GM12891 (cell line): ENCODE results near the gene SCT.
"Not testable (repeated sequence)": the region's sequence is repeated elsewhere in the genome, so short reads cannot be mapped to it uniquely, and the experiment has no call there.

Experiments used
- DNase-seq: peaks from one replicate; pipeline ENCODE4 v3.0.0; 2011; ENCODE audit warnings: low spot score; ENCODE audit not compliant: insufficient read length
- FAIRE-seq: peaks from 2 replicates; lab custom pipeline; 2011; peaks lifted over from hg19 to GRCh38; lab: Jason Lieb, UNC
- PAX5 ChIP-seq: IDR thresholded peaks from 2 replicates; pipeline ENCODE4 v1.6.1; 2011; ENCODE audit warnings: low read length, moderate library complexity, mild to moderate bottlenecking; ENCODE audit not compliant: insufficient read depth, severe bottlenecking
- POLR2A ChIP-seq: IDR thresholded peaks from 2 replicates; pipeline ENCODE4 v1.6.1; 2011; ENCODE audit warnings: low read depth, low read length, control low read depth
- POLR2AphosphoS5 ChIP-seq: IDR thresholded peaks from 2 replicates; pipeline ENCODE4 v1.6.1; 2011; ENCODE audit warnings: low read depth, low read length, control low read depth
- POU2F2 ChIP-seq: IDR thresholded peaks from 2 replicates; pipeline ENCODE4 v1.6.1; 2011; ENCODE audit warnings: low read depth, mild to moderate bottlenecking, control low read depth, low read length, moderate library complexity
- SPI1 ChIP-seq: IDR thresholded peaks from 2 replicates; pipeline ENCODE4 v1.6.1; 2011; ENCODE audit warnings: low read depth, low read length, control low read depth
- TAF1 ChIP-seq: IDR thresholded peaks from 2 replicates; pipeline ENCODE4 v1.6.1; 2011; ENCODE audit warnings: low read depth, low read length, control low read depth

SCT gene

DNA sequence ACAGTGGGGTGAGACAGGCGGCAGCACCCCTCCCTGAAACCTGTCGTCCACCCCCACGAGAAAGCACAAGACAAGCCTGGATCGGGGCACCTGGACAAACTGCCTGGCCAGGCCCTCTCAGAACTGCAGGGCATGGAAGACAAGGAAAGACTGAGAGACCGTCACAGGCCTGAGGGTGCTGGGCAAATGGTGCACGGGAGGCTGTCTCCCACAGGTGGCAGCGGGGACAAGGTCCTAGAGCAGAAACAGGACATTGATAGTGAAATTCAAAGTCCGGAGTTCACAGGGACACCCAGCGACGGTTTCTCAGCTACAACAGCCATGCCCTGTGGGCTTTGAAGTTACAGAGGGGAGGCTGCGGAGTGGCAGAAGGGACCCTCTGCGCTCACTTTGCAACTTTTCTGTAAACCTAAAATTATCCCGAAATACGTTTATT is 30.7 kb upstream of the SCT start:
- FAIRE-seq, result no peak
- DNase-seq, result no peak
- TF ChIP-seq PAX5, result no peak
- TF ChIP-seq SPI1, result no peak
- TF ChIP-seq POLR2AphosphoS5, result no peak
- no peak for TF ChIP-seq POLR2A
- TF ChIP-seq POU2F2, result no peak
- TF ChIP-seq TAF1, result no peak

DNA sequence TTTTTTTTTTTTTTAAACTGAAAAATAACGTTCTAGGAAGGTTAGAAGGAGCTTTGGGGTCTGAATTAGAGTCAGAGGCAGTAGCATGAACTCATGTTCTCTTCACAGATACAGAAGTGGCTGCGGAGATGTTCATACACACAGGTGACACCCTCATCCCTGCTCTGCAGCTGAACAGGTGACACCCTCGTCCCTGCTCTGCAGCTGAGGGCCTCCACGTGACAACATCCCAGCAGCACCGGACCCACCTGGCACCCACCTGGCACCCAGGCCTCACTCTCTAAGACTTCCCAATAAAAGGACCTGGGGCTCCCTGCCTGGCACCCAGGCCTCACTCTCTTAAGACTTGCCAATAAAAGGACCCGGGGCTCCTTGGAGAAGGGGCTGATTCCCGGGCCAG is 29.9 kb upstream of the SCT start:
- FAIRE-seq (no peak), DNase-seq (no peak)
- TF ChIP-seq POLR2A (no peak), PAX5 (no peak), SPI1 (no peak)

DNA sequence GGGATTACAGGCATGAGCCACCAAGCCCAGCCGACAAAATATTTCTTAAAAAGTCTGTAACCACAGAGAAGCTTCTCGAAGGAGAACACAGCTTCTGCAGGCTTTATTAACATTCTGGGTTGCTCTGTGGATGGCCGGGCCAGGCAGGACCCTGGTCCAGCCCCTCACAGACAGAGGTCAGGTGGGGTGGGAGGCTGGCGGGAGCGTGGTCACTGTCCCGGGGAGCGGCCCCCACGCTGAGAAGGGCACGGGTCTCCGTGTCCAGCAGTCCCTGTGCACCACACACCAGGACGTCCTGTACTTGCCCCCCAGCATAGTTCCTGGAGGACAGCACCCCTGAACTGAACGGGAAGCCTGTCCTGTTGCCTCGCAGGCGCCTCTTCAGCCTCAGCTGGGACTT is 29.4 kb upstream of the SCT start:
- TF ChIP-seq SPI1, result no peak
- TF ChIP-seq PAX5, result no peak
- no peak for TF ChIP-seq POLR2AphosphoS5
- no peak for TF ChIP-seq POU2F2
- TF ChIP-seq POLR2A, result no peak
- TF ChIP-seq TAF1, result no peak
- DNase-seq (no peak), FAIRE-seq (no peak)

DNA sequence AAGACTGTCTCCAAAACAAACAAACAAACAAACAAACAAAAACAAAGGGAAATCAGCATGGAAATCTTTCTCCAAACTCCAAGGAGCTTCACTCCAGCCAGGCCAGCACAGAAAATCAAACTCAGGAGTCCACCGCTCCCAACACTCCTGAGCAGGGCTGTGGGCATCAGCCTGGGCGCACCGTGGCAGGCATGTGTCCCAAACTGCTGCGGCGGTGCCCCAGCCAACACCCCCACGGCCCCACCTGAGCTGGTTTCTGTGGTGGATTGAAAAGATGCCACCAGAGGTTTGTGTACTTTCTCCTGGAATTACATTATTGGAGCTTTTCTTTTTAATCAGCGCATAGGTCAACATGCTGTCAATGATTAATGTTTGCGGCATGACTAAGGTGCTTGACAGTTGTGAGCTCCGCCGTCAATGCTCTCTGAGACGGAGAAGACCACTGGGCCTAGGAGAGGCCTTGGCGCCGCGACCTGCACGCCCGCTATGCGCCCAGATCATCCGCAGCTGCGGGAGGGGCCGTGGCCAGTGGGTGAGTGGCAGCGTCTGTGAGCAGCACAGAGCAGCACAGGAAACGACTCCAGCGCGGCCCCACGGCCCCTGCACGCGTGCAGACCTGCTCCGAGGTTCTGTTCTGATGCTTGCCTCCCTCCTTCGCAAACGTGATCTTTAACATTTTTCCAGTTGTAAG is 28.2 kb upstream of the SCT start:
- DNase-seq (no peak), FAIRE-seq (no peak)
- TF ChIP-seq POLR2A (no peak), PAX5 (no peak), TAF1 (no peak), POU2F2 (no peak), SPI1 (no peak), POLR2AphosphoS5 (no peak)

DNA sequence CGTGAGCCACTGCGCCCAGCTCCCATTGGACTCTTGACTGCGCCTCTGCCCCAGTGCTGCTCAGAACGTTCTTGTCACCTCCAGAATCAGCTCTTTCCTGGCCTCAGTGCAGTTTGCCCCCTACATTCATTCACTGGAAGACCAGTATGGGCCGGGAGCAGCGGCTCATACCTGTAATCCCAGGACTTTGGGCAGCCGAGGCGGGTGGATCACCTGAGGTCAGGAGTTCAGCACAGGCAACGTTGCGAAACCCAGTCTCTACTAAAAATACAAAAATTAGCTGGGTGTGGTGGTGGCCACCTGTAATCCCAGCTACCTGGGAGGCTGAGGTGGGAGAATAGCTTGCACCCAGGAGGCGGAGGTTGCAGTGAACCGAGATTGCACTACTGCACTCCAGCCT is 27.5 kb upstream of the SCT start:
- DNase-seq, FAIRE-seq: not testable (repeated sequence)

DNA sequence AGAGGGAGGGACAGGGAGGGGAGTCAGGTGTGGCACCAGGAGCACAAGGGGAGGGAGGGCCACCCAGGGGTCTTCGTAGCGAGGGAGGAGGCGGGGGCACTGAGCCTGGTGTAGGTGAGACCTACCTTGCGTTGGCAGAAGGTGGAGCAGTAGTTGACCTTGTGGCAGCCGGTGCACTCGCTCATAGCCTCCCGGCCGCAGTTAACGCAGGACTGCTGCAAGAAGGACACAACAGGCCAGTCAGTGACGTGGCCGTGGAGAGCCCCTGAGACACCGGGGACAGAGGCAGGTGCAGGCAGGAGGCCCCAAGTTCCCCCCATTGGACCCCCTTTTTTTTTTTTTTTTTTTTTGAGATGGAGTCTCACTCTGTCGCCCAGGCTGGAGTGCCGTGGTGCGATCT is 26.9 kb upstream of the SCT start:
- no peak for DNase-seq
- FAIRE-seq, result no peak
- TF ChIP-seq SPI1 (no peak), POLR2AphosphoS5 (no peak), POLR2A (no peak), PAX5 (no peak), POU2F2 (no peak), TAF1 (no peak)

DNA sequence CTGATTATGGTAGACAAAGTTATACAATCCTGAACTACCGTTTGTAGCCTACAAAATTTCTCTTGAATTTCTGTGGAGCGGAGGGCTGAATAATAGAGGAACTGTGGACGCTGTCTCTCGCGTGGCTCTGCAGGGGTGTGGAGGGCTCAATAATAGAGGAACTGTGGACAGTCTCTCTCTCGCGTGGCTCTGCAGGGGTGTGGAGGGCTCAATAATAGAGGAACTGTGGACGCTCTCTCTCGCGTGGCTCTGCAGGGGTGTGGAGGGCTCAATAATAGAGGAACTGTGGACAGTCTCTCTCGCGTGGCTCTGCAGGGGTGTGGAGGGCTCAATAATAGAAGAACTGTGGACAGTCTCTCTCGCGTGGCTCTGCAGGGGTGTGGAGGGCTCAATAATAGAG is 26.2 kb upstream of the SCT start:
- not testable (repeated sequence) for DNase-seq, FAIRE-seq

DNA sequence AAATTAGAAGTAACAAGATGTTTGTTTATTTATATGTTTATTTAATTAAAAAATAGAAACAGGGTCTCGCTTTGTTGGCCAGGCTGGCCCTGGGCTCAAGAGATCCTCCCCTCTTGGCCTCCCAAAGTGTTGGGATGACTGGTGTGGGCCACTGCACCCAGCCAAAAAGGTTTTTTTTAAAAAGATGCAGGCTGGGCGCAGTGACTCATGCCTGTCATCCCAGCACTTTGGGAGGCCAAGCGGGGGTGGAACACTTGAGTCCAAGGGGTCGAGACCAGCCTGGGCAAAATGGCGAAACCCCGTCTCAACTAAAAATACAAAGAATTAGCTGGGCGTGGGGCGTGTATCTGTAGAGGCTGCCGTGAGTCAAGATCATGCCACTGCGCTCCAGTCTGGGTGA is 23.5 kb upstream of the SCT start:
- TF ChIP-seq POLR2AphosphoS5, result no peak
- TF ChIP-seq SPI1, result no peak
- no peak for TF ChIP-seq POU2F2
- TF ChIP-seq TAF1, result no peak
- FAIRE-seq (no peak), DNase-seq (no peak)

DNA sequence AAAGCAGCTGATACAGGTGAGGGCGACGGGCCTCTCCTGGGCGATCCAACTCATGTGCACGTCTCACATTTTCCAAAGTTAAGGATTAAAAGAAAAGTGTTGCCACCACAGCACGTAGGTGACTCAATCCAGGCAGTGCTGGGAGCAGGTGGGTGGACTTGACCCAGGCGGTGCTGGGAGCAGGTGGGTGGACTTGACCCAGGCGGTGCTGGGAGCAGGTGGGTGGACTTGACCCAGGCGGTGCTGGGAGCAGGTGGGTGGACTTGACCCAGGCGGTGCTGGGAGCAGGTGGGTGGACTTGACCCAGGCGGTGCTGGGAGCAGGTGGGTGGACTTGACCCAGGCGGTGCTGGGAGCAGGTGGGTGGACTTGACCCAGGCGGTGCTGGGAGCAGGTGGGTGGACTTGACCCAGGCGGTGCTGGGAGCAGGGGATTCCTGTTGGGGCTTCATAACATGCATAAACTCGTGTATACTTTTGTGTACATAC is 20.7 kb upstream of the SCT start:
- not testable (repeated sequence) for DNase-seq, FAIRE-seq

DNA sequence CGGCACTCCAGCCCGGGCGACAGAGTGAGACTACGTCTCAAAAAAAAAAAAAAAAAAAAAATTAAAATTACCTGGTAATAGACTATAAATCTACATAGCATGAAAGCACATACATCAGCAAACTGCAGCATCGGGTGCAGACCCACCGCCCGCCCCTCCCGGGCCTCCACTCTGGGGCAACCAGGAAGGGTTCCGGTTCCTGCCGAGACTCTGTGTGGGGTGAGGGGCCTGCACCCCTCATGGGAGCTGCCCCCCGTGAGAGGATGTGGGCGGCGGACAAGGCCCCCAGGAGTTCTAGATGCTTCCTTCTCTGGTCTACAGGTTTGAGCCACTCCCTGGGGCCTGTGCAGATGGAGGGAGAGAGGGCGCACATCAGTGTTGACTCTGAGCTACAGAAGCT is 19.2 kb upstream of the SCT start:
- FAIRE-seq (no peak), DNase-seq (no peak)
- TF ChIP-seq SPI1 (no peak), POLR2AphosphoS5 (no peak), POLR2A (no peak), TAF1 (no peak), PAX5 (no peak), POU2F2 (no peak)

DNA sequence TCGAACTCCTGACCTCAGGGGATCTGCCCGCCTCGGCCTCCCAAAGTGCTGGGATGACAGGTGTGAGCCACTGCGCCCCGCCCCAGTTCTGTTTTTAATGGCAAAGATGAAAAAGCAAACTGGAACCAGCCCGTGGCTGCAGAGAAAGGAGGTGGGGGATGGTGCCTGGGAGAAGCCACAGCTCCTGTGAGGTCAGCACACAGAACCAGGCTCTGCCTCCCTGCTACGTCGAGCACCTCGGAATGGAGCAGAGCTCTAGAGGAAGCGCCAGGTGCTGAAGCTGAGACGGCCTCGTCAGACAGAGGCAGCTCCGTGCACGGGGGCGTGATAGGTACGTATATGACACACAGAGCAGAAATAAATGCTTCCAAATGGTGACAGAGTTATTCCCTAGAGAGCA is 18.6 kb upstream of the SCT start:
- no peak for DNase-seq
- no peak for FAIRE-seq
- TF ChIP-seq TAF1, result no peak

DNA sequence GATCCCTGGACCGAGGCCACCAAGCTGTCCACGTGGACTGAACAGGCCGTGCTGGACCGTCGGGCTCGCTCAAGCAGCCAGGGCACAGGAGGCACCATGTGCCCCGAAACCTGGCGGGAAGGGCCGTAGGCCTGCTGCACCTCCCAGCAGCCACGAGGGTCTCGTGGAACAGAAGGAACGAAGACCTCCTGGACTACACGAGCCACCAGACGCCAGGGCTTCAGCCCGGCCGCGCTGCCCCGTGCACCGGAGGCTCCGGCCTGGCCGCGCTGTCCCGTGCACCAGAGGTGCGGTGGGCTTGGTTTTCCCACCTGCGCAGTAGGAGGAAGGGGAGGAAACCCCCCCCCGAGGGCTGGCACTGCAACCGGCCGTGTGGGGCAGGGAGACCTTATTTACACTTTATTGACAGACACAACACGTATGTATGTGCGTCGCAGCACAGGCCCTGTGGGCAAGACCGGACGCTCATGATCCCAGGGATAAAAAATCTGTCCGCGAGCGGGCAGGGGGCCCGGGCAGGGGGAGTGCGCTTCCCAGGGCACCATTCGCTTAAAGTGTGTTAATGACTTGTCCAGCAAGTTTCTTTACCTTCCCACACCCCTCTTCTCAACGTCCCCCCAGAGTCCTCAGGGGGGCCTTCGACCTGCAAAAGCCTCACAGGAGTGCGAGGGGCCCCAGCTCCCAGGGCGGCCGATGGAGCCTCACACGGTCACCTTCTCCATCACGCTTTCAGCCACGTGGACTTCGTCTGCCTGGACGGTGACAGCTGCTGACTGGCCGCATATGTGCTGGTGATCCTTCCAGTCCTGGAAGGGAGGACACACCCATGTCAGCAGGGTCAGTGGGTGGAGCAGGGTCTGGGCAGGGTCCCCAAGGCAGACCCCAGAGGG is 17.1 kb upstream of the SCT start:
- FAIRE-seq (no peak), DNase-seq (no peak)
- no peak for TF ChIP-seq POLR2A
- TF ChIP-seq TAF1, result no peak
- TF ChIP-seq POU2F2, result no peak
- no peak for TF ChIP-seq SPI1
- TF ChIP-seq PAX5, result no peak
- no peak for TF ChIP-seq POLR2AphosphoS5
